CD4-positive, alpha-beta T cell treated with Interleukin-12 subunit alpha and Interleukin-12 subunit beta, for 1 hour (primary cell): Measurements from ENCODE around the gene S100P.
A peak's percentile ranks its signal among the peaks of the same experiment; 100 is the strongest.

ENCODE experiments used
- DNase-seq: peaks from one replicate; pipeline ENCODE4 v3.0.0-alpha.2; 2020

The S100P gene

DNA sequence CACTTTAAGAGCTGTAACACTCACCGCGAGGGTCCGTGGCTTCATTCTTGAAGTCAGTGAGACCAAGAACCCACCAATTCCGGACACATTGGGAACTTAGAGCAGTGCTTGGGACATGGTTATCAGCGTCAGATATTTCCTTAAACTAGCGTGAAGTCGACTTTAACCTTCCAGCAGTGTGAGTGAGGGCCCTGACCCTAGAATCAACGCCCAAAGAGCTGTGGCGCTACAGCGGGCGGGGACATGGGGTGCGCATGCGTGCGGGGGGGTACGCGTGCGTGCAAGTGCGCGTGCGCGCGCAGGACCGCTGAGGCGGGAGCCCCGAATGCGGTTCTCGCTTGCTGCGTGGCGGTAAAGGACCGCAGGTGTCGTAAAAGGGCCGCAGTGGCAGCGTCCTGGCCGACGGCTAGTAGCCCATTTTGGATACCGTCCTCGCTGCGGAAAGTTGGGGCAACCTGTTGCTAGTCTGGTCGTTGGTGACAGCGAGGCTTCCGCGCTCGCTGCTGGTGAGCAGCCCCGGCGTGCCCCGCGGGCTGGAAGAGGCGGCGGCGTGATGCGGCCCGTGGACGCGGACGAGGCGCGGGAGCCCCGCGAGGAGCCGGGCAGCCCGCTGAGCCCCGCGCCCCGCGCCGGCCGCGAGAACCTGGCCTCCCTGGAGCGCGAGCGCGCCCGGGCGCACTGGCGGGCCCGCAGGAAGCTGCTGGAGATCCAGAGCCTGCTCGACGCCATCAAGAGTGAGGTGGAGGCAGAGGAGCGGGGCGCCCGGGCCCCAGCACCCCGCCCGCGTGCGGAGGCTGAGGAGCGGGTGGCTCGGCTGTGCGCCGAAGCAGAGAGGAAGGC is 19.8 kb upstream of the S100P start:
- peak; percentile 95 for DNase-seq

DNA sequence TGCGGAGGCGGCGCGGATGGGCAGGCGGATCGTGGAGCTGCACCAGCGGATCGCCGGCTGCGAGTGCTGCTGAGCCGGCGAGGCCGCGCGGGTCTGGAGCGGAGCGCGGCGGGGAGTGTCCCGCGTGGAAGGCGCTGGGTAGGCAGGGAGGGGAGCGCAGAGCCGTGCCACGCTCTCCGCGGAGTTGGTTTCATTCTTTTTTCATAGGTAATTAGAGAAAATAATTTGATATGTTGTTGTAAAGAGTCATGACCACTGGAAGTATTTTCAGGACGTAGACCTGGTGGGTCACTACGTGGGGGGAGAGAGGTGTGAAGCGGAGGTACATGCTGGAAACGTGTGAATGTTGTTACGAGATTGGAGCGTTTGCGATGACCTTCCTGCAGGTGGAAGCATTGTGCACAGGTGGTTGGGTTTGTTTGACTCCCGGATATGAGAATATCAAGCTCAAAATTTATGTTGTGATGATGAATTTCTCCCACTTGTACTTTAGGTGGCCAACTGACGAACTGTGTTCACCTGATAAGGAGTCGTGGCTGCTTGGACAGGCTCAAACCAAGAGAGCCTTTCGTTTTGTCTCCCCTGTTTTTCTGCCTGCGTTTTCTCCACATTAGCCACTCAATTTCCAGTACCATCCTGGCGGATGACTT is 19.1 kb upstream of the S100P start:
- peak; percentile 83 for DNase-seq

DNA sequence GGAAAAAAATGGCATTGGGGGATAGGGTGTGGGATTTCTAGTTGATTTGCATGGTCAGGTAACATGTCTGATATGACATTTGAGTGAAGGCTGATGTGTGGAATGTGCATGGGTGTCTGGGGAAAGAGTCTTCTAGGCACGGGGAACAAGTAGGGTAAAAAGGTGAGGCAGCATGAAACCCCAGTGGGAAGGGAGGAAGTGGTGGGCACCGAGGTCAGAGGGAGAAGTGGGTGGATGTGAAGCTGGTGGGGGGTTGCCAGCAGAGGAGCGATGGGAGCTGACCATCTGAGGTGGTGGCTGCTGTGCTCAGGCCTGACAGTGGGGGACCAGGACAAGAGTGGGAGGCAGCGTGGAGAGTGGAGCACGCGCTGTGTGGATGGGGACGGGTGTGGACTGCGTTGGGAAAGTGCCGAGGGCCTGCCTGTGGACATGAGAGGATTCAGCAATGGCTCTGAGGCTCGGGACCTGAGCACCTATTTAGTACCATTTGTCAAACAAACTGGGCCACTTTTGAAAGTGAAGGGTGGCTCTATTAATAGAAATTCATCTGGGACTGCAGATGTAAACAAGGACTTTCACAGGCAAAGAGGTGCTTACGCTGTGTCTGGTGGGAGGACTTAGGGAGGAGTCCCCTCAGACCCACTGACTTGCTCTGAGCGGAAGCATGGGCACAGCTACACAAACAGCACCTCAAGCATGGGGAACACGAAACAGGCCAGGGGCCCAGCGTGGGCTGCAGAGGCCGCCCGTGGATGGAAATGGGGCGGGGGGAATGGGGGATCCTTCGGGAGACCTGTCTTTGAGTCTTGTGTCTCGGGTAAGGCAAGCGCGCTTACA is 16.7 kb upstream of the S100P start:
- no peak for DNase-seq

DNA sequence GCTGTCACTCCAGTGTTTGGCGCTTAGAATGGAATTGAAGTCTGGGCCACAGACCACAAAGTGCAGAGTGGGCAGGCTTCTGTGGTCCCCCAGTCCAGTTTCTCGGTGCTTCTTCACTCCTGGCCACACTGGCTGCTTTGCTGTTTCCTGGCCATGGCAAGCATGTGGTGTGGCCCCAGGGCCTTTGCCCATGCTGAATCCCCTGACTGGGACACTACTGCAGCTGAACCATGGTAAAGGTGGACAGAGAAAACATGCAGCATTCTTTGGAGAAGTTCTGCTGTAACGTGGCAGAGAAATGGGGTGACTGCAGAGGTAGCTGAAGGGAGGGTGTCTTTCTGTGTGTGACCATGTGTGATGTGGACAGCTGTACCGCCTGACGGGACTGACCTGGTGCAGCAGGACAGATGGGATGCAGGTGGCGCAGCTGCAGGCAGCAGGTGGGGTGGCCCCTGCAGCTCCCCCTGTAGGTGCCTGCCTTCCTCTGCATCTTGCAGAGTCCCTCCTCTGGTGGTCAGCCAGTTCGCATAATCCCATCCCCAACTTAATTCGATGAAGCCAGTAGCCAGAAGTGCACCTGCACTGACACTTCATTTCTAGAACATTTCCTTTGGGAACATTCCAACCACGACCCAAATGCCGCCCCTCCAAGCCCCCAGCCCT is 13.2 kb upstream of the S100P start:
- no peak for DNase-seq

DNA sequence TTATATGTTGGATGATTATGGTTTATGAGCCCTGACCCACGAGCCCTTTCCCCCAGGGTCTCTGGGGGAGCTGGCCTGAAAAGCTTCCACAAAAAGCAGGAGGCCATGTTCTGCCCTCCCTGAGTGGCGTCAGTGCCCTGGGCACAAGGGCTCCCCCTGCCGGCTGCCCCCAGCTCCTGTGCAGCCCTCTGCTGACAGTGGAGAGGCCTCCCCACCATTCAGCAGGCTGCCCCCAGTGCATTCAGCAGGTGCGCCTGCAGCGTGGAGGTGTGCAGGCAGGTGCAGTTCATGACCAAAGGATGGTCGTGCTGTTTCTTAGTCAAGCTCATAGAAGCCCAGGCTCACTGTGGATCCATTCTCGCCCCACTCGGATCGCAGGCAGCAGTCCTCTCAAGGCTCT is 12.5 kb upstream of the S100P start:
- DNase-seq: no peak

DNA sequence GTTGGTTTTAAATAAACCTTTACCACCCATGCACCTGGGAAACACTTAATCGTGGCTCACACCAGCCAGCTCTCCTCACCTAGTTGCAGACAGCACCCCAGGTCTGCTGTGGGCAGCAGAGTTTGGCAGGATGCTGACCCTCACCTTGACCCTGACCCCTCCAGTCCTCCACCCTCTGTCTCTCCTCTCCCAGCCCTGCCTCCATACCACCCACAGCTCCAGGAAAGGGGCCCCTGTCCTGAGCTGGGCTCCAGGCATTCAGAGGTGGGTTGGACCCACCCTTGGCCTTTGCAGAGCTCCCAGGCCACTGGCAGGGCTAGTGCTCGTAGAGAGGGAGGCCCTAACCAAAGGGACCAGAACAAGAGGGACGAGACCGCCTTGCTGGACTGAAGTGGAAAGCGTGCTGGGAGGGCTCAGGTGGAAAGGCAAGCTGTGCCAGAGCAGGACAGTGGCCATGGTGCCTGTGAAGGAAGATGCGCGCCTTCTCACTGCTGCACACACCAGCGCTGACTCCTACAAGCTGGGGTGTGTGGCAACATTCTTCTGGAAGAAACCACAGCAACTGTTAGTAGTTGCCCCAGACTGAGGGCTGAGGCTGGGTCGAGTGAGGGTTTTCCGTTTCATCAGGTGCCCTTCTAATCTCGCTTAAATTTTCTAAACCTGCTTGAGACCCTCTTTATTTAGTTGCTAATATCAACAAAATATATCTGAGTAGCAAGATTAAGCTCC is 10.7 kb upstream of the S100P start:
- no peak for DNase-seq

DNA sequence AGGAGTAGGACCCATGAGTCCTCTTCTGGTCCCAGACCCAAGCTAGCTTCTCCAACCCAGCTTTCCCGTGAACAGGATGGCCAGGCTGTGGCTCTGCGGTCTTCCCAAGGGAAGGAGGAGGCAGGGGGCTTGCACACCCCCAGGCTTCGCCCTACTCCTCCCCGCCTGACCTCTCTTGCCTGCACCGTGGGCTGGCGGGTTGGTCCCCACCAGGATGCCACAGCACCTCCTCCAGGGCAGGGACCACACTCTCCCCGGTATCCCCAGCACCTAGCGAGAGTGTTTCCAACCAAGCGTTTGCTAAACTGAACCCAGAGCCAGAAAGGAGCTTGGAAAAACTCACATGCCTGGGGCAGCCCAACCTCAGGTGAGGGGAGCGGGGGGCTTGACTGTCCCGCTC is 9.0 kb upstream of the S100P start:
- DNase-seq: no peak

DNA sequence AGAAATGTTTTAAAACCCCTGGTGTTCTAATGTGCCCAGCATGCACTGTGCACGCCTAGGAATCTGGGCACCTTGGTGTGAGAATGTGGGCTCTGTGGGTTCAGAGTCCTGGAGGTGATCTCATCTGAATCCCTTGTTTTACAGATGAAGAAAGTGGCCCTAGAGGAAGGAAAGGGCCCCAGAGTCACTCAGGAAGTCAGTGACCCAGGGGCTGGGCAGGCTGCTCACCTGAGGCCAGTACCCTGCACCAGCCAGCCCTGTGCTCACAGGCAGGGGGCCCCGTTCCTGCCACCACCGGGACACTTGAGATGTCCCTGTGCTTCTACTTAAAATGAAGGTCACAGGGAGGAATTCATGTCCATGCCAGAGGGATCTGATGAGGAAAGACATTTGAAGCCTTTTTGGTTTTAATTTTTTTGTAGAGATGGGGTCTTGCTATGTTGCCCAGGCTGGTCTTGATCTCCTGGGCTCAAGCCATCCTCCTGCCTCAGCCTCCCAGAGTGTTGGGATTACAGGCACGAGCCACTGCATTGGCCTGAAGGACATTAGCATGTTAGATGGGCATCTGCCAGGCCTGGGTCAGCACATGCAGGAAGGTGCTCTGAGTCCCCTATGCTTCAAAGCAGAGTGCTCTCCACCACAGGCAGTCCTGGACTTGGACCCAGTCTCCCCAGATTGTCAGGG is 7.4 kb upstream of the S100P start:
- no peak for DNase-seq

DNA sequence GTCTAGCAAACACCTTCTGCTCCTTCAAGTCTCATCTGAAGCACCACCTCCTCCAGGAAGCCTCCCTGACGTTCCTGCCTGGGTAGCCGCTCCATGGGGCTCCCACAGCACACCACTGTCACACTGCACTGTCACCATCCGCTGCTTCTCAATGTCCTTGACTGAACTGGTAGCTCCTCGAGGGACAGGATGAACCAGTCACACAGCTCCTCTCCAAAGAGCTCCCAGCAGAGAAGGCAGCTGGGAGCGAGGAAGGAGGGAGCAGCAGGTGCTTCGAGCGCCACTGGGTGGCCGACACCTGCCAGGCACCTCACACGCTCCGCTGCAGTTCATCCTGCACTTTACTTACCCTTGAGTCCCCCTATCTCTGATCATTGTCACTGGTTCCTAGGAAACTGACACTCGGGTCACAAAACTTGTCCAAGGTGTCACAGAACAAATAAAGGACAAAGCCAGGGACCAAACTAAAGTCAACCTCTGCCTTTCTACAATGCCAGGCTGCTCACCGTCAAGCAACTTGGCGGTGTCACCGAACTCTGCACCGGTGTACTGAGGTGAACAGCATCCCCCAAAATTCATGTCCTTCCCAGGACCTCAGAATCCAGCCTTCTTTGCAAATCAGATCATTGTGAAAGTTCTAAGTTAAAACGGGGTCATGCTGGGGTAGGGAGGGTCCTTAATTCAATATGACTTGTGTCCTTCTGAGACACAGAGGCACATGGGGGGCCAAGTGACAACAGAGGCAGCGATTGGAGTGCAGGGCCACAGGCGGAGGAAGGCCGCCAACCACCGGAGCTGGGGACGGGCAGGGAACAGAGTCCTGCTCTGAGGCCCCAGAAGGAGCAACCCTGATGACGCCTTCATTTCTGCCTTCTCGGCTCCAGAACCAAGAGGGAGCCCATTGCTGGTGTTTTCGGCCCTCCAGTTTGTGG is 5.5 kb upstream of the S100P start:
- no peak for DNase-seq

DNA sequence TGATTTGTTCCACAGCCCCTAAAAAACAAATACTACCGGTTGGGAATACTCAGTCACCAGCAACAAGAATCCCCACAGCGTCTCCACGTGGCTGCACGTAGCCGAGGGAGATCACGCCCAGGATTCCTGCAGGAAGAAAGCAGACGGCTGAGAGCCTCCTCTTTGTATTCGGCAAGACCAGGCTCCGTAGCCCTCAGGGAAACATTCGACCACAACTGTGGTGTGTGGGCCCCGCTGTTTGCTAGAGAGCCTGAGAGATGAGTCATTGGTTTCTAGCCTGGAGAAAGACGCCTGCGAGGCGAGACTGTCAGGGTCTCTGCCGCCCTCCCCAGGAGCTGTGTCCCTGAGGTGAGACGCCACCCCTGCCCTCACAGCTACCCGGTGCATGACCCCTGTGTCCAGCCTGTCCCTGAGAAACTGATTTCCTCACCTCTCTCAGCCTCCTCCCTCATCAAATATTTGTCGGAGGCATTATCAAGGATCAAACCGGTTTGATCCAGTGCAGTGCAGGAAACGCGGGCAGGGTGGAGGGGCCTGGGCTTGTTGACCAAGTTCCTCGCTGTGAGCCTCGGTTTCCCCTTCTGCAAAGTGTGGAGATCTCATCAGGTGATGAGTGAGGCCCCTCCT is 4.7 kb upstream of the S100P start:
- DNase-seq: peak; percentile 75

DNA sequence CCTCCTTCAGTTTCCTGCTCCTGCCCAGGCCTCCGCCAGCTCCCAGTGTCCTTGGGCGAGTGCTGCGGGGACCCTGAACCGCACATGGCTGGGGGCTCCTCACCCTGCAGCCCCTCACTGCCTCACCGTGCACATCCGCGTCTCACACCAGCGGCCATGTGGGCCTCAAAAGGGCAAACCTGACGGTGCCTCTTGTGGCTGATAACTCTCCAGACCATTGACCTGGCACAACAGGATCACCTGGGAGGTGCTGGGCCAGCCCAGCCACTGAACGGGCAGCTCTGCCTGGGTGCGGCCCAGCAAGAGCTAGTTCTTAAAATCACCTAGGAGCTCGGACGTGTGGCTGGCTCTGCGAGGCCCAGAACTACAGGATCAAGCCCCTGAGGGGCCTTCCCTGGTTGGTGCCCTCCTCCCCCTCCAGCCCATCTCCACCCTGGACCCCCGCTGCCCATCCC is 4.1 kb upstream of the S100P start:
- DNase-seq: no peak

DNA sequence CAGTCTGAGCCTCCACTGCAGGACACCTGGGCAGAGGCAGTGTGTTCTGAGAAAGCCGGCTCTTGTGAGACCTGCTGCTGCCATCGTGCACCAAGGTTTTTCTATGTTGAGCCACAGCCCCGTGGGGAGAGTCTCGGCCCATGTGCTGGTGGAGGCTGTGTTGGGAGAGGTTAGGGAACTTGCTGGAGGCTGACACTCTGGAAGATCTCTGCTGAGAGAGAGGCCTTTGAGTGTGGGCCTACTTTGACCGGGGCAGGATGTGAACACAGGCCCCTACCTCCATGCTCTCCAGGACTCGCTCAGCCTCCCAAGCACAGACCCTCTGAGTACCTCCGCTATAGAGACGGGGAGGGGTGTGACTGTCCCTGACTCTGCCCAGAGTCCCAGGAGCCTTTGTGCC is 1.3 kb upstream of the S100P start:
- no peak for DNase-seq

DNA sequence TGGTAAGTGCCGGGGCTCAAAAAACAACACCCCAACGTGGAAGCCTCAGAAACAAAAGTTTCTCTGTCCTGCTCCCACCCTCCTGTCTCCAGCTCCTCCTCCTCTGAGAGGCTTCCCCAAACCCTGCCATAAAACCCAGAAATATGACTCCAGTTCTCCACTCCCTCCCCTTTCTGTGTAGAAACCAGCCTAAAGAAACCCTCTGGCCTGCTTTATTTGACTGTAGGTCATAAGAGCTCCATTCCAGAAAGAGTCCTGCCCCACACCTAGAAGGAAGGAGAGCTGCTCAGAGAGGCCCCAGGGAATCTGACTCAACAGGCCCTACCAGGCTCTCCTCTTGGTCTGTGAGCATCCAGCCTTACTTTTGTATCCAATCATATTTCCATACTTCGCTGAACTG is 872 bp upstream of the S100P start:
- DNase-seq: no peak

DNA sequence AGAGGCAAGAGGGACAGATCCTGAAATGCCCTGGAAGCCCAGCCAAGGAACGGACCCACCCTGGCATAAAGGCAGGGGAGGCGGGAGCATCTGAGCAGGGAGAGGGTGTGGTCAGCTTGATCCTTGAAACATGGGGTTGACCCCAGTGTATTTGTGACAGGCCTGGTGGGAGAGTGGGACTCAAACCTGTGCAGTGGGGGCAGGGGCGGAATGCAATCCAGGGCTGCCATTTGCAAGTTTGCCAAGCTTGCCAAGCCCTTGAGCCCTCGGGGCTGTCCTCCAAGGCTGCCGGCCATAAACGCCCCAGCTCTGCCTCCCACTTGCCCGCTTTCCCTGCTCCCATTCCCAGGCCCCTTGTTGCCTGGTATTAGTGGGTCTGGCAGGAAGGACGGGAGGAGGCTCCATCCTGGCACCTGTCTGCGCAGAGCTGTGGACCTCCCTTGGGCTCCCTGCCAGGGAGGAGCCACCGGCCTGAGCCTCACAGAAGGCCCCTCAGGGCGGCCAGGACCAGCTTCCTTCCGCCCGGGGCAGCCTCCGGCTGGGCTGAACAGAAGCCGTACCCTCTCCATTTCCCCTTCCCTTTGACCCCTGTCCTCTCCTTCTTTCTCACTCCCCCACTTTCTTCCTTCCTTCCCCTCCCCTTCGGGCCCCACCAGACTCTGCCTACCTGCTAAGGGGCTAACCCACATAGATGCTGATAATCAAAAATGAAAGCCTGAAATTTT is 661 bp downstream of the S100P start:
- DNase-seq: peak; percentile 38

DNA sequence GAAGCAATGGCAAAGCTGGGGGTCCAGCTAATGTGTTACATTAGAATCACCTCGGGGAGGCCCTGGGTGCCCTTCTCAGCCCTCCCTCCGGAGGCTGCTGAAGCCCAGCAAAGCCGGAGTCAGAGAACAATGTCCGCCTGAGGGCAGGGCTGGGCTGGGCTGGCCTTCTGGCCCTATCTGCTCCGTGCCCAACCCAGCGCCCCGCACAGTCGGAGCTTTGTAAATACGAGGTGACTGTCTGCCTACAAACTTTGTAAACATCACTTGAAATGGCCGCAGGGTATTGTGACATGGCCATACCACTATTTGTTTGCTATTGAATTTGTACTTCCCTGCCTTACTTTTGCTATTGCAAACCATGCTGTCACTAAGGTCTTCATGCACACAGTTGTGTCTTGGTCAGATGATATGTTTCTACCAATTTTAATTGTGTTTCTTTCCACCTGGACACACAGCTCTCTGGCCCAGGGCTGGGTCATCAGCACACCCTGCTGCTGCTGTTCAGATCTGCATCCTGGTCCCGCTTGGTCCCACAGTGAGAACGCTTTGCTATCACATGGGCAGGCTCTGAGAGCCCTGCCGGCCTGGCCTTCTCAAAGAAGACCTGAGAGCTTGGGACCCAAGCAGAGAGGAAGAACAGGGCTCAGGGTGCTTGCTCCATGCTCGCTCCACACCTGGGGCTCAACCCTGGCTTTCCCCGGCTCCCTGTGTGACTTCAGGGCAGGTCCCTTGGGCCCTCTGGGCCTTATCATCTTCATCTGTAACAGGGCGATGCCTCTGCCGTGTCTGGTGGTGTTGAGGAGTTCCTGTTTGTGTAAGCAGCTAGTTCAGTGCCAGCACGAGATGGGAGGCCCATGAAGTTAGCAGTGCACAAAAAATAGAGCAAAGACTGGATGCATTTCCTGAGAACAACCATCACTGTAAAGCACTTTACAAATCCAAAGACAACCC is 2.3 kb downstream of the S100P start:
- peak; percentile 76 for DNase-seq

DNA sequence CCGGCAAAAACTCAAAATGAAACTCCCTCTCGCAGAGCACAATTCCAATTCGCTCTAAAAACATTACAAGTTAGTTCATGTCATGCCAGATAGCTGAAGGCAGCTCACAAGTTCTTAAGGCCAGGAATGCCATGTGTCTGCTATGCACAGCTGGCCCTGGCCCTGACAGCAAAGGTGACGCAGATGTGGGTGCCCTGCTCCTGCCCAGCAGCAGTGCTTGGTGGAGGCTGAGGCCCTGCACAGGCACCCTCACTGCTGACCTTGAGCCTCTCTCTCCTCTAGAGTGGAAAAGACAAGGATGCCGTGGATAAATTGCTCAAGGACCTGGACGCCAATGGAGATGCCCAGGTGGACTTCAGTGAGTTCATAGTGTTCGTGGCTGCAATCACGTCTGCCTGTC is 2.9 kb downstream of the S100P start:
- no peak for DNase-seq

DNA sequence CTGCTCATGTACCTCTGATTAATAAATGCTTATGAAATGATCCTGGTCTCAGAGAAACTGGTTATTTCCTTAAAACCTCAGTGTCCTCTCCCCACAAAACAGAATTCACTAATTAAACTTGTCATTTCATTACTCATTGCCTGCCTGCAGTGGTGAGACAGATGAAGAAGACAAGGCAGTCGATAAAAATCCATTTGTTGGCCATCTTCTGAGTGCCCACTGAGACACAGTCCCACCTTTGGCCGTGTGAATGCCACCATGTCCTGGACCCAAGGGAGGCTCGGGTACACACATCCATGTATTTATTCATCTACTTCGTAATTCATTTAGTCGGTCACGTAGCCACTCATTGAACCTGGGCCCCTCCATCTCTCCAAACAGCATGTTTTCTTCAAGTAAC is 3.5 kb downstream of the S100P start:
- no peak for DNase-seq

DNA sequence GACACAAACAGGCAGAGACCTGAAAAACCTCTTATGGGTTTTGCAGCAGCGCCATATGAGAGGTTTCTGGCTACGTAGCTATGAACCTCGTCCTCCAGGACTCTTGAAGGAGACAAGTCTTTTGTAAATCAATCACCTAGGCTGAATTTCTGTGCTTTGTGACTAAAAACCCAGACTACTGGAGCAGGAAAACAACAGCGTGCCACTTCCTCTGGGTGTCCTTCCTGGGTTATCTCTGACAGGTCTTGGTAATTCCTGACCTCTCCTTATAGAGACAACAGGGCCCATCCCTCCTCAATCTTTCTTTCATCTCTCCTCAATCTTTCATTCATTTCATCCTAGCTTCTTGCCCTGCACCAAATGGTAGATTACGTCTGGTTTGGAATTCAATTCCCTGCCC is 5.7 kb downstream of the S100P start:
- no peak for DNase-seq
